Neural progenitor cell (in vitro differentiated cells): ENCODE measurements around the gene MYH9. TPM values are rescaled to one million over a fixed set of nuclear protein-coding genes. Genes with fewer than 3 reads are reported as not detected.
A peak's percentile ranks its signal among the peaks of the same experiment; 100 is the strongest.

ENCODE experiments used
- DNase-seq: peaks from one replicate; pipeline ENCODE4 v3.0.0-alpha.2; 2016; ENCODE audit warnings: low spot score
- H2AFZ ChIP-seq: fragments of 200-600 bp; sonication (generic); replicated peaks from 2 replicates; pipeline ENCODE4 v1.6.1; 2016; ENCODE audit warnings: antibody characterized with exemption
- H3F3A ChIP-seq: fragments of 200-600 bp; sonication (generic); 2 replicates; pipeline ENCODE4 v1.6.1; 2016; ENCODE audit warnings: antibody characterized with exemption, low read depth
- H3K27ac ChIP-seq: fragments of 200-600 bp; sonication (generic); 2 replicates; pipeline ENCODE4 v1.5.1; 2016; ENCODE audit warnings: mild to moderate bottlenecking
- H3K27me3 ChIP-seq: fragments of 200-600 bp; sonication (generic); 2 replicates; pipeline ENCODE4 v1.6.1; 2016; ENCODE audit warnings: mild to moderate bottlenecking, moderate library complexity
- H3K36me3 ChIP-seq: fragments of 200-600 bp; sonication (generic); 2 replicates; pipeline ENCODE4 v1.5.1; 2016
- H3K4me1 ChIP-seq: fragments of 200-600 bp; sonication (generic); 2 replicates; pipeline ENCODE4 v1.6.1; 2016; ENCODE audit warnings: mixed run types
- H3K4me2 ChIP-seq: fragments of 200-600 bp; sonication (generic); 2 replicates; pipeline ENCODE4 v1.6.1; 2016
- H3K4me3 ChIP-seq: fragments of 200-600 bp; sonication (generic); 2 replicates; pipeline ENCODE4 v1.5.1; 2016
- H3K79me2 ChIP-seq: fragments of 200-600 bp; sonication (generic); 2 replicates; pipeline ENCODE4 v1.6.1; 2016; ENCODE audit warnings: low read depth
- H3K9ac ChIP-seq: fragments of 200-600 bp; sonication (generic); 2 replicates; pipeline ENCODE4 v1.6.1; 2016
- H3K9me3 ChIP-seq: fragments of 200-600 bp; sonication (generic); 2 replicates; pipeline ENCODE4 v1.5.1; 2016; ENCODE audit warnings: low read depth
- H4K20me1 ChIP-seq: fragments of 200-600 bp; sonication (generic); 2 replicates; pipeline ENCODE4 v1.6.1; 2016; ENCODE audit warnings: low read depth
- H3K27ac Mint-ChIP-seq: 3 replicates; pipeline ENCODE4 v1.8.0; 2021; ENCODE audit warnings: mixed read lengths
- H3K27me3 Mint-ChIP-seq: 2 replicates; pipeline ENCODE4 v1.8.0; 2022; ENCODE audit warnings: low read depth, mild to moderate bottlenecking, inconsistent platforms, moderate library complexity, mixed read lengths; ENCODE audit not compliant: insufficient read depth
- H3K36me3 Mint-ChIP-seq: 3 replicates; pipeline ENCODE4 v1.8.0; 2021; ENCODE audit warnings: mixed read lengths
- H3K4me1 Mint-ChIP-seq: 3 replicates; pipeline ENCODE4 v1.8.0; 2021; ENCODE audit warnings: mixed read lengths
- H3K4me3 Mint-ChIP-seq: 3 replicates; pipeline ENCODE4 v1.8.0; 2021; ENCODE audit warnings: mild to moderate bottlenecking, moderate library complexity, mixed read lengths
- H3K9me3 Mint-ChIP-seq: 3 replicates; pipeline ENCODE4 v1.8.0; 2020; ENCODE audit warnings: mixed read lengths
- CTCF ChIP-seq: fragments of 200-600 bp; sonication (generic); IDR thresholded peaks from 2 replicates; pipeline ENCODE4 v1.5.1; 2017; ENCODE audit warnings: antibody characterized with exemption, mild to moderate bottlenecking
- EZH2 ChIP-seq: fragments of 200-600 bp; sonication (generic); IDR thresholded peaks from 2 replicates; pipeline ENCODE4 v1.6.1; 2017; ENCODE audit warnings: antibody characterized with exemption, mild to moderate bottlenecking, moderate library complexity
- EZH2phosphoT487 ChIP-seq: fragments of 200-600 bp; sonication (generic); IDR thresholded peaks from 2 replicates; pipeline ENCODE4 v1.6.1; 2017; ENCODE audit warnings: antibody characterized with exemption
- total RNA-seq: library from RNA; depleted of rRNA; stranded (reverse); fragments of >200 nt; gene quantifications from 2 replicates; pipeline ENCODE4 v1.2.3, GENCODE V29; 2015; ENCODE audit warnings: low replicate concordance

The MYH9 gene
- total RNA-seq, 1 donor from 2014 or later: 77.2 TPM

GRCh38 chr22:36362932-36363331 lies 24.8 kb downstream of the MYH9 start:
- Histone ChIP-seq H3K4me3 (no peak overlapping the region), H3K9ac (no peak overlapping the region), H3K27ac (no peak overlapping the region), H3K4me2 (no peak overlapping the region), H2AFZ (no peak overlapping the region), H3K79me2 (peaks cover 100% of the 10 kb centered on the region), H3K4me1 (peaks cover 78% of the 10 kb centered on the region), H3F3A (peaks cover 2% of the 10 kb centered on the region), H4K20me1 (peaks cover 90% of the 10 kb centered on the region), H3K36me3 (no peaks in the 10 kb centered on the region), H3K9me3 (no peaks in the 10 kb centered on the region), H3K27me3 (no peaks in the 10 kb centered on the region)
- H3K27me3 Mint-ChIP-seq: peaks cover 2% of the 10 kb centered on the region
- peaks cover 74% of the 10 kb centered on the region for H3K4me1 Mint-ChIP-seq
- H3K36me3 Mint-ChIP-seq: peaks cover 8% of the 10 kb centered on the region
- TF ChIP-seq EZH2 (no peak), EZH2phosphoT487 (no peak), CTCF (no peak)
- DNase-seq: no peak
- no peaks in the 10 kb centered on the region for H3K9me3 Mint-ChIP-seq
- peak overlapping the region; percentile 80 for H3K27ac Mint-ChIP-seq
- H3K4me3 Mint-ChIP-seq: peak overlapping the region; percentile 50

GRCh38 chr22:36362075-36362474 lies 25.7 kb downstream of the MYH9 start:
- Histone ChIP-seq H3K9me3 (no peaks in the 10 kb centered on the region), H3K4me2 (no peak overlapping the region), H3K9ac (no peak overlapping the region), H3K79me2 (peaks cover 100% of the 10 kb centered on the region), H3K36me3 (no peaks in the 10 kb centered on the region), H3F3A (no peaks in the 10 kb centered on the region), H3K27me3 (no peaks in the 10 kb centered on the region), H2AFZ (no peak overlapping the region), H3K4me1 (peaks cover 70% of the 10 kb centered on the region), H3K4me3 (no peak overlapping the region), H3K27ac (no peak overlapping the region), H4K20me1 (peaks cover 90% of the 10 kb centered on the region)
- H3K27ac Mint-ChIP-seq: peak overlapping the region; percentile 60
- DNase-seq: no peak
- no peaks in the 10 kb centered on the region for H3K9me3 Mint-ChIP-seq
- peaks cover 2% of the 10 kb centered on the region for H3K27me3 Mint-ChIP-seq
- H3K4me3 Mint-ChIP-seq: no peak overlapping the region
- peaks cover 13% of the 10 kb centered on the region for H3K36me3 Mint-ChIP-seq
- TF ChIP-seq EZH2: no peak
- no peak for TF ChIP-seq EZH2phosphoT487
- TF ChIP-seq CTCF: no peak
- peaks cover 70% of the 10 kb centered on the region for H3K4me1 Mint-ChIP-seq

- Histone ChIP-seq H3K9me3 (no peaks in the 10 kb centered on the region), H3K4me3 (no peak overlapping the region), H3K4me2 (no peak overlapping the region), H3K79me2 (peaks cover 100% of the 10 kb centered on the region), H3K9ac (no peak overlapping the region), H3K27me3 (no peaks in the 10 kb centered on the region), H3F3A (no peaks in the 10 kb centered on the region), H4K20me1 (peaks cover 89% of the 10 kb centered on the region), H3K4me1 (peaks cover 58% of the 10 kb centered on the region), H3K27ac (peak overlapping the region; percentile 49), H3K36me3 (no peaks in the 10 kb centered on the region), H2AFZ (no peak overlapping the region)
- Mint-ChIP-seq H3K4me3 (no peak overlapping the region), H3K27ac (peak overlapping the region; percentile 65), H3K36me3 (peaks cover 17% of the 10 kb centered on the region), H3K9me3 (no peaks in the 10 kb centered on the region), H3K4me1 (peaks cover 60% of the 10 kb centered on the region), H3K27me3 (peaks cover 2% of the 10 kb centered on the region)
- DNase-seq: no peak
- TF ChIP-seq EZH2 (no peak), EZH2phosphoT487 (no peak), CTCF (no peak)
Observed at GRCh38 chr22:36360871-36361383, 26.8 kb downstream of the MYH9 start.
